CD4-positive, alpha-beta T cell (primary cell): Measurements from ENCODE around the gene CARD9. TPM values are rescaled to one million over a fixed set of nuclear protein-coding genes. Genes with fewer than 3 reads are reported as not detected.

Experiments
- ATAC-seq: fragments of 200-7000 bp; cut with Tn5 transposase; one replicate; pipeline ENCODE4 v1.10.0; 2022; ENCODE audit warnings: mild to moderate bottlenecking; ENCODE audit not compliant: poor library complexity
- CTCF ChIA-PET: fragments of 350-600 bp; sonication (Branson Sonifier 250); formaldehyde crosslinking; loops from one replicate; lab custom pipeline; 2021; ENCODE audit warnings: antibody characterized with exemption, inconsistent platforms; lab: Charles Lee
- POLR2A ChIA-PET: fragments of 350-600 bp; sonication (Branson Sonifier 250); formaldehyde crosslinking; loops from one replicate; lab custom pipeline; 2021; ENCODE audit warnings: antibody characterized with exemption, inconsistent platforms; lab: Charles Lee
- DNase-seq, 14 experiments: peaks; one replicate each; pipeline ENCODE4 v3.0.0-alpha.2; 2013 to 2020; ENCODE audit warnings: mixed read lengths in 2 of 14
- H3K27ac ChIP-seq, 2 donors: one replicate each; pipeline versions ENCODE4 v1.5.1 to v1.7.0; 2013; ENCODE audit warnings: low read length in 2 of 2, low read depth in 1 of 2, mild to moderate bottlenecking in 1 of 2
- H3K27me3 ChIP-seq, 2 experiments: 1 replicate in 1 of 2; 2 replicates in 1 of 2; pipeline versions ENCODE4 v1.6.1 to v1.7.0; 2013; ENCODE audit warnings: low read length in 2 of 2, control low read depth in 1 of 2, mild to moderate bottlenecking in 1 of 2, moderate library complexity in 1 of 2; ENCODE audit not compliant: insufficient read depth in 2 of 2, control insufficient read depth in 1 of 2
- H3K36me3 ChIP-seq: one replicate; pipeline ENCODE4 v1.6.1; 2013; ENCODE audit warnings: low read length, control low read depth; ENCODE audit not compliant: insufficient read depth
- H3K4me1 ChIP-seq: one replicate; pipeline ENCODE4 v1.6.1; 2013; ENCODE audit warnings: low read length, control low read depth; ENCODE audit not compliant: insufficient read depth
- H3K4me3 ChIP-seq: one replicate; pipeline ENCODE4 v1.5.1; 2013; ENCODE audit warnings: mild to moderate bottlenecking, low read length, moderate library complexity
- H3K9me3 ChIP-seq, 2 experiments: 1 replicate in 1 of 2; 2 replicates in 1 of 2; pipeline versions ENCODE4 v1.6.1 to v1.7.0; 2013; ENCODE audit warnings: low read length in 2 of 2, mild to moderate bottlenecking in 2 of 2, control low read depth in 1 of 2, moderate library complexity in 1 of 2; ENCODE audit not compliant: control insufficient read depth in 1 of 2, insufficient read depth in 1 of 2
- H3K27ac Mint-ChIP-seq: one replicate; pipeline ENCODE4 v1.8.0; 2020; ENCODE audit warnings: mixed read lengths
- H3K27me3 Mint-ChIP-seq: one replicate; pipeline ENCODE4 v1.8.0; 2021; ENCODE audit warnings: mixed read lengths
- H3K36me3 Mint-ChIP-seq: one replicate; pipeline ENCODE4 v1.8.0; 2021; ENCODE audit warnings: low read depth, mixed read lengths
- H3K4me1 Mint-ChIP-seq: one replicate; pipeline ENCODE4 v1.8.0; 2021; ENCODE audit warnings: low read depth, mixed read lengths
- H3K4me3 Mint-ChIP-seq: one replicate; pipeline ENCODE4 v1.8.0; 2020; ENCODE audit warnings: mild to moderate bottlenecking, mixed read lengths
- H3K9me3 Mint-ChIP-seq: one replicate; pipeline ENCODE4 v1.8.0; 2020; ENCODE audit warnings: mixed read lengths
- intact Hi-C, 2 experiments: fragments of 100-400 bp; cut with DNase I in 1 of 2; cut with micrococcal nuclease in 1 of 2; formaldehyde crosslinking; loops; one replicate each; pipeline versions ENCODE4 v1.15.1 to v1.9.0; 2023 to 2025; cut with DNase I, micrococcal nuclease
- total RNA-seq, 174 experiments: library from RNA in 2 of 174; stranded (reverse) in 2 of 174; gene quantifications; one replicate each; pipeline ENCODE4 v1.2.3 and lab custom pipeline; 2021 to 2026
- TF ChIP-seq, protein P1 (sequence below): fragments of 200-600 bp; IDR thresholded peaks from one replicate; pipeline ENCODE4 v1.8.0; 2022; ENCODE audit warnings: antibody characterized with exemption, mild to moderate bottlenecking

The CARD9 gene
- total RNA-seq, 2 experiments from 2014 or later: 0.36 to 0.64 TPM

GRCh38 chr9:136330406-136330990, 43.0 kb downstream of the CARD9 start:
- ATAC-seq: no peak
- Mint-ChIP-seq H3K36me3 (no peaks in the 10 kb centered on the region), H3K9me3 (no peaks in the 10 kb centered on the region), H3K27ac (no peak overlapping the region), H3K4me3 (no peak overlapping the region), H3K27me3 (no peaks in the 10 kb centered on the region), H3K4me1 (peaks cover 5% of the 10 kb centered on the region)
- Histone ChIP-seq H3K27me3 (peaks cover 0 to 2% of the 10 kb centered on the region in 2 experiments), H3K27ac (no peak overlapping the region), H3K4me1 (peaks cover 26% of the 10 kb centered on the region), H3K36me3 (no peaks in the 10 kb centered on the region), H3K9me3 (peaks cover 0 to 4% of the 10 kb centered on the region in 2 experiments), H3K4me3 (no peak overlapping the region)
- TF ChIP-seq, protein P1, sequence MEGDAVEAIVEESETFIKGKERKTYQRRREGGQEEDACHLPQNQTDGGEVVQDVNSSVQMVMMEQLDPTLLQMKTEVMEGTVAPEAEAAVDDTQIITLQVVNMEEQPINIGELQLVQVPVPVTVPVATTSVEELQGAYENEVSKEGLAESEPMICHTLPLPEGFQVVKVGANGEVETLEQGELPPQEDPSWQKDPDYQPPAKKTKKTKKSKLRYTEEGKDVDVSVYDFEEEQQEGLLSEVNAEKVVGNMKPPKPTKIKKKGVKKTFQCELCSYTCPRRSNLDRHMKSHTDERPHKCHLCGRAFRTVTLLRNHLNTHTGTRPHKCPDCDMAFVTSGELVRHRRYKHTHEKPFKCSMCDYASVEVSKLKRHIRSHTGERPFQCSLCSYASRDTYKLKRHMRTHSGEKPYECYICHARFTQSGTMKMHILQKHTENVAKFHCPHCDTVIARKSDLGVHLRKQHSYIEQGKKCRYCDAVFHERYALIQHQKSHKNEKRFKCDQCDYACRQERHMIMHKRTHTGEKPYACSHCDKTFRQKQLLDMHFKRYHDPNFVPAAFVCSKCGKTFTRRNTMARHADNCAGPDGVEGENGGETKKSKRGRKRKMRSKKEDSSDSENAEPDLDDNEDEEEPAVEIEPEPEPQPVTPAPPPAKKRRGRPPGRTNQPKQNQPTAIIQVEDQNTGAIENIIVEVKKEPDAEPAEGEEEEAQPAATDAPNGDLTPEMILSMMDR: no peak
- ChIA-PET POLR2A (no interaction called here), CTCF (no interaction called here)
- no peak for DNase-seq
- intact Hi-C loops: no loop called here

DNA sequence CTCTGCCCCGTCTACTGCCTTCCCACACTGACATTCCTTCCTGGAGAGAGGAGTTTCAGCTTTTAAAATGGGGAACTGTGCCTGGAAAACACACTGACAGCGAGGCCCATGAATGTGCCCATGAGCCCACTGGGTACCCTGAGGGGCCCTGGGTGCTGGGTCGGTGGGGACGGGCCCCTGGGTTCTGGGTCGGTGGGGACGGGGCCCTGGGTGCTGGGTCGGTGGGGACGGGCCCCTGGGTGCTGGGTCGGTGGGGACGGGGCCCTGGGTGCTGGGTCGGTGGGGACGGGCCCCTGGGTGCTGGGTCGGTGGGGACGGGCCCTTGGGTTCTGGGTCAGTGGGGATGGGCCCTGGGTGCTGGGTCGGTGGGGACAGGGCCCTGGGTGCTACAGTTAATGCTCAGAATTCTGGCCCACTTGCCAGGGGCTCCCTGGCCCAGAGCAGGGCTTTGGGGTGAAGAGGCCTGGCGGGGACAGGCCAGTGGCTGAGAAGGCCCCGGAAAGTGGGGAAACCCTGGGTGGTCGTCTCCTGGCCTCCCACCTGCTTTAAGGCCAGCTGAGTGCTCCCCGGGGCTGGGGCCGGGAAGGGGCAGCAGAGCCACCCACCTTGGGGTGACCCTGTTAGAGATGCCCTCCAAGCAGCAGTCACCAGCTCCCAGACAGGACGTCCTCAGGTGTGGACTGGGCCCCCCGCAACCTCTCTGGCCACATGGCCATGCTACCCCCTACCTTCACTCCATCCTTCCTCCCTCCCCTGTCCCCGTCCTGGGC, 43.6 kb downstream of the CARD9 start:
- CTCF ChIA-PET: no interaction called here
- intact Hi-C loops: no loop called here
- peaks cover 5% of the 10 kb centered on the region for H3K4me1 Mint-ChIP-seq
- Histone ChIP-seq H3K36me3 (no peaks in the 10 kb centered on the region), H3K27ac (no peak overlapping the region), H3K4me3 (no peak overlapping the region), H3K4me1 (peaks cover 26% of the 10 kb centered on the region), H3K27me3 (peaks cover 0 to 2% of the 10 kb centered on the region in 2 experiments), H3K9me3 (peaks cover 0 to 4% of the 10 kb centered on the region in 2 experiments)
- H3K27me3 Mint-ChIP-seq: no peaks in the 10 kb centered on the region
- no peak for DNase-seq
- POLR2A ChIA-PET: no interaction called here
- TF ChIP-seq, protein P1: no peak
- no peak overlapping the region for H3K27ac Mint-ChIP-seq
- H3K4me3 Mint-ChIP-seq: no peak overlapping the region
- H3K9me3 Mint-ChIP-seq: no peaks in the 10 kb centered on the region
- no peaks in the 10 kb centered on the region for H3K36me3 Mint-ChIP-seq
- ATAC-seq: no peak

- DNase-seq: no peak
These were observed 44.2 kb downstream of the CARD9 start for GRCh38 chr9:136329211-136329627.

More at GRCh38 chr9:136329211-136329627, 44.2 kb downstream of the CARD9 start:
- Histone ChIP-seq H3K27me3 (peaks cover 0 to 2% of the 10 kb centered on the region in 2 experiments), H3K9me3 (peaks cover 0 to 4% of the 10 kb centered on the region in 2 experiments), H3K27ac (no peak overlapping the region), H3K4me3 (no peak overlapping the region), H3K4me1 (peaks cover 26% of the 10 kb centered on the region), H3K36me3 (no peaks in the 10 kb centered on the region)
- H3K27ac Mint-ChIP-seq: no peak overlapping the region
- no peaks in the 10 kb centered on the region for H3K36me3 Mint-ChIP-seq
- no peak overlapping the region for H3K4me3 Mint-ChIP-seq
- H3K4me1 Mint-ChIP-seq: peaks cover 5% of the 10 kb centered on the region
- ChIA-PET CTCF (no interaction called here), POLR2A (no interaction called here)
- intact Hi-C loops: no loop called here
- TF ChIP-seq, protein P1: no peak
- ATAC-seq: no peak
- H3K27me3 Mint-ChIP-seq: no peaks in the 10 kb centered on the region
- no peaks in the 10 kb centered on the region for H3K9me3 Mint-ChIP-seq
